Activated T-cell treated with anti-CD3 and anti-CD28 coated beads for 24 hours (primary cell): Measurements from ENCODE around the gene CAMTA1.

Experiments
- DNase-seq: peaks from one replicate; pipeline ENCODE4 v3.0.0-alpha.2; 2020; ENCODE audit warnings: low read depth

The CAMTA1 gene

DNA sequence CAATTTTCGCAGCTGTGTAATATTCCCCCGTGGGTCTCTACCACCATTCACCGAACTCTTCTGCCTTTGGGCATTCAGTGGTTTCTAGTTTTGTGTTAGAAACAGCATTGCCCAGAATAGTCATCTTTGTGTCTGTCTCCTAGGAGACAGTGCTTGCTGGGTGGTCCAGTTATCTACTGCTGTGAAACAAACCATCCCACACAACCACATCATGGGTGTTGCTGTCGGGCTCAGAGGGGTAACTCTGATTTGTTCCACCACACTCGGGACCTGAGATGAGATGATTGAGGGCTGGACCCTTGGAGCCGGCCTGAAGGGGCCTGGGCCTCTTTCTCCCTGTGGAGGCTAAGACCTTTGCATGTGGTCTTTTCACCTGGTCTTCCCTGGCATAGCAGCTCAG, 558.6 kb downstream of the CAMTA1 start:
- DNase-seq, result no peak

GRCh38 chr1:7344299-7344698, 559.0 kb downstream of the CAMTA1 start:
- no peak for DNase-seq

- DNase-seq, result no peak
Measured at GRCh38 chr1:7345516-7345915, 560.3 kb downstream of the CAMTA1 start.

DNA sequence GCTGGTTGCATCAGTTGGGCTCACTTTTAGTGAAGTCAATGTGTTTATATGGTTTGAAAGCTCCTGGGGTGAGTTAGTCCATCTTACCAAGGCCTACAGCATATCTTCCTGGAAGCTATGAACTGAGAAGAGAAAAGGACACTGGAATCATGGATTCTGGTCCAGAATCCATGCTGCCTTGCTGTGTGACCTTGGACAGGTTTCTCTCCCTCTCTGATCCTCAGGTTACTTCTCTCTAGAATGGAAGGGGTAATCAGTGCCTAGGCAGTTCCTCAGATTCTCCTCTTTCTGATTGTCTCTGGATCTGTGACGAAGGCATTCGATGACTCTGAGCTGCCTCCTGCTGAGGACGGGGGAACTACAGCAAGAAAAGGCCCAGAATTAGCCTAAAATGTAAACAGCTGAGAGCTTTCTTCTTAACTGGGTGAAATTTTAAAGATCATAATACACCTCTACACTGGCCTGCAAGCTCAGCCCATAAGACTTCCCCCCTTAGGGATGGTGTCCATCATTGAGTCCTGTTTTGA, 560.9 kb downstream of the CAMTA1 start:
- no peak for DNase-seq

DNA sequence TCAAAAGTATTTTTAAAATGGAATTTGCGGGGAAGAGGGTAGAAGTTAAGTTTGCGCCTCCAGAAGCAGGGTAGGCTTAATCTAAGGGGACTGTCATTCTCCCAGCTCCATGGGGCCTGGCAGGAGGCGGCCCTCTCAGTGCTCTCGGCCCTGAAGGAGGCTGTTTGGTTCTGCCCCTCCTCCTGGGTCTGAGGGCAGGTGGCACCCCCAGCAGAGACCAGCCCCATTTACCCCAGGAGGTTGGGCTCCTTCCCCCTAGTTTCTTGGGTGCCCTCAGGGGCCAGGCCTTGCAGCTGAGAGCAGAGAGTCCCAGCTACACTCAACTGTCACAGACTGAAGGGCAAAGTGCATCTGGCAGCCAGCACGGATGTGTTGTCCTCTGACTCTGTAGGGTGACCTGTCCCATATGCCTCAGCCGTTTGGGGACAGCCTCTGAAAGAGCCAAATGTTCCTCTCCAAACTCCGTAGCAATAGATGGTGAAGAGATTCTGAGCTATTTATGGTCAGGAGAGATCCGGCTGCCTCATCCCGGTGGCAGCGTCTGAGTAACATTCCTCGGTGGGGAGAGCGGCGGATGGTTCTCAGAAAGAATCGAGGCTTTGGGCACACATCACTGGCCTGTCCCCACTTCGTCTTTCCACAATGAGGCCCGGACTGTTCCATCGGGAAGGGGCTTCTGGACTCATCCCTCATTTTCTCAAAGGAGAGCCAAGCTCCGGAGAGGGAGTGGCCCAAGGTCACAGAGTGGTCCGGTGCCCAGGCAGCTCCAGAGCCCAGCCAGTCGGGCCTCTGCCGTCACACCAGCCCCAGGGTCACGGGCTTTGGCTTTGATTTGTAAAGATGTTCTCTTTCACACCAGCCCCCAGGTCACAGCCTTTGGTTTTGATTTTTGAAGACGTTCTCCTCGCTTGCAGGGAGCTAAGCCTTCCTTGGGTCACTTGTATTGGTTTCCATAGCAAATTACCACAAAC, 561.6 kb downstream of the CAMTA1 start:
- no peak for DNase-seq

- DNase-seq, result no peak
Measured at GRCh38 chr1:7348073-7348472, 562.8 kb downstream of the CAMTA1 start.

DNA sequence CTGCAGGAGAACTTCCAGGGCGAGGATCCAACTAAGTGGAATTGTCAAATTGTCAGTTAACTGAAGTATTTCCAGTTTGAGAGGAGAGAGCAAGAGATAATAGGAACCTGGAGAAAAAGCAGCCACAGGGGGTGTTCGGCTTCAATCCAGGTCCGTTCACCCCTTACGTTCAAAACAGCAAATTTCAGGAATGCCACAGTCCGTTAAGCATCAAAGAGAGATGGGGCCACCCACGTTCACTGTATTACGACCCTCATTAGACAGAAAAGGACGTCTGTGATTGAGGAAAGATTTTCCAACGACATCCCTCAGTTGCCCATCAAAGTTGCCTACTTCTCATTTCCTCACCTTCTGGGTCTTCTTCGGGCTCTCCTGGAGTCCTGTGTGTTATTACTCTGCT, 563.3 kb downstream of the CAMTA1 start:
- DNase-seq, result no peak

- DNase-seq, result no peak
Measured at GRCh38 chr1:7350804-7351203, 565.5 kb downstream of the CAMTA1 start.

DNA sequence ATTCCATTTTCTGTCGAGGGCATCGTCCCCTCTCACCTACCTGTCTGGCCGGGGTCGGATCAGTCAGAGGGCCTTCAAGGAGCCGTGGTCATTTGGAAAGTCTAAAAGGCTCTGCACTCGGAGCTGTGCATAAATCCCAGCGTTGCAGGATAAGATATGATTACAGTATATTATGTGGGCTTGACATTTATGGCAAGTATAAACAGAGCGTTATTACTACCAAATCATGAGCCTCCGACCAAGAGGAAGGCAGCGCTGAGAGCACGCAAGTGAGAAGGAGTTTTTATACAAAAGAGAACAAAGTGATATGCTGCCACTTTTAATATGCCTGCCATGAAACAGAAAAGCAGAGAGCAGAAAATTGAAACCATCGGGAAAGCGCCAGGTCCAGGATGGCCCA, 566.4 kb downstream of the CAMTA1 start:
- DNase-seq, result no peak

DNA sequence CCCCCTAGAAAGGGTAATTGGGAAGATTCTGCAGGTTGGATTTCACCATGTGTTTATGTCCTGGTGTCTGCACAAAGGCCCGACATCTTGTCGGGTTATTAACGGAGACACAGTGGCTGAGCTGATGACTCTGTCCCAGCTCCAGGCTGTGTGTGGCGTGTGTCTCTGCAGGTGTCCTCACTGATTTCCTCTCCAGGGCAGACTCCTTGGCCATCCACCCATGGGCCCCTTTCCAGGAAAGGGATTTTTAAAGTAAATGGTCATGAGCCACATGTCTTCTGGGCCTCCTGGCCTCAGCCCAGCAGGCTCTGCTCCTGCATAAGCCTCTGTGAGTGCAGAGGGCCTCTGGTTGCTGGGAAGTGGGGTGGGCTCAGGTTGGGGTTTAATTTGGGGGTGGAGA, 567.1 kb downstream of the CAMTA1 start:
- DNase-seq, result no peak

GRCh38 chr1:7352974-7353373, 567.7 kb downstream of the CAMTA1 start:
- DNase-seq, result no peak

DNA sequence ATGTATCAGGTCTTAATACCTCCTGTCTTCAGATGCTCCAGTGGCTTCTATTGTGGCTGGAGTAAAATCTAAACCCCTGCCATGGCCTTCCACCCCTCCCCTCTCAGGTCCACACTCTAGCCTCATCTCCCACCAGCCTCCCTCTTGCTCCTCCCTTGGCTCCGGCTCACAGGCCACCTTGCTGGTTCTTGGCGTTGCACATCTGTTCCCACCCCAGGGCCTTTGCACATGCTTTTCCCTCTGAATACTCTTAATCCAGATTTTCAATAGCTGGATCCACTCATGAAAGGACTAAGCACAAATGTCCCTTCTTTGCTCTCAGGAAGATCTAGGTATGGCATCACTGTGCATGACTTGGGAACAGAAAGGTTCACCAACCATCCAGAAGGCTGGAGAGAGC, 570.4 kb downstream of the CAMTA1 start:
- no peak for DNase-seq

DNA sequence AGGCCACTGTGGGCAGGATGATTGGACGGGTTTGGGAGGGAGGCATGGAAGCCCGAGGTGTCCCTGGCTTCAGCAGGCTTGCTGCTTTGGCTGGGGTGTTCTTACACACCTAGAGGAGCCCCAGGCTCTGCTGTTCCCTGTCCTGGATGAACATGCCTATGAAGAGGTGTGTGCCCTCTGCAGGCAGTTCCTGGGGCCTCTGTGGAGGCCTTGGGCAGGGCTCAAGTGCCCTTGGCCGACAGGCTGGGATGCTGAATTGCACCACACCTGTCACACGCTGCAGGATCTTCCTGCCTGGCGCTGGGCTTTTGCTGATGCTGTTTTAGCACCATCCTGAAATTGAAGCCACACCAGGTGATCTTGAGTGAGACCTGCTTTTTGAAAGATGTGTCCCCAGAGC, 570.8 kb downstream of the CAMTA1 start:
- DNase-seq, result no peak

DNA sequence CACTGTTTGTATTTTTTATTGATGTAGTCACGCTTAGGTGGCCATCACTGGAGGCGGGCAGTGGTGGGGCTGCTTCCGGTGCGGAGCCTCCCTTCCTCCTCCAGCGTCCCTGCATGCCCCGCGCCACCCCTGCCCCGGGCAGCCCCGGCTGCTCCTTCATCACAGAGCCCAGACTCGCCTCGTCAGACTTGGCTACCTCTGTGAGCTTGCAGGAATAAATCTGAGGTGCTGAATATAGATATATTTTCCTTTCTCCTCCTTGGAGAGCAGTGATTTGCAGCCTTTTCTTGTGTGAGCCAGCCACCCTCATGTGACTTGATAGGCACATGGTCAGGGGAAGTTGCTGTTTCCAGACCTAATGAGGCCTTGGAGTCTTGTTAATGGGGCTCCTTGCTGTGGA, 573.2 kb downstream of the CAMTA1 start:
- no peak for DNase-seq

DNA sequence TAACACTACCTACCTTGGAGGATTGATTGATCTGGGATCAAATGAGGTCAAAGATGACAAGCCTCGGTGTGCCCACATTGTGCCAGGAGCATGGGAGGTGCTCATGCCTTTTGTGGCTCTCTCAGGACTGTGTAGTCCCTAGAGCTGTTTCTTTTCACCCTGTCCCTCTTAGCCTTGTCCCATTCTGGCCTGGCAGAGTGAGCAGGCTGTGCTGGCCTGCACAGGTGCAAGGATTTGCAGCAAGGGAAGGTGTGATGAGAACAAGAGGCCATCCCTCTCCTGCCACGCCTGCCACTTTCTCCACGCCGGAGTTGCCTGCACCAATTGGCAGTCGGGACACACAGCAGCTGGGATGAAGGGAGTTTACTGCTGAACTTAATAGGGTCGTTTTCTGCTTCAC, 575.3 kb downstream of the CAMTA1 start:
- no peak for DNase-seq

- DNase-seq, result no peak
Measured at GRCh38 chr1:7362947-7363346, 577.7 kb downstream of the CAMTA1 start.

- DNase-seq, result no peak
Measured at GRCh38 chr1:7363450-7363849, 578.2 kb downstream of the CAMTA1 start.

DNA sequence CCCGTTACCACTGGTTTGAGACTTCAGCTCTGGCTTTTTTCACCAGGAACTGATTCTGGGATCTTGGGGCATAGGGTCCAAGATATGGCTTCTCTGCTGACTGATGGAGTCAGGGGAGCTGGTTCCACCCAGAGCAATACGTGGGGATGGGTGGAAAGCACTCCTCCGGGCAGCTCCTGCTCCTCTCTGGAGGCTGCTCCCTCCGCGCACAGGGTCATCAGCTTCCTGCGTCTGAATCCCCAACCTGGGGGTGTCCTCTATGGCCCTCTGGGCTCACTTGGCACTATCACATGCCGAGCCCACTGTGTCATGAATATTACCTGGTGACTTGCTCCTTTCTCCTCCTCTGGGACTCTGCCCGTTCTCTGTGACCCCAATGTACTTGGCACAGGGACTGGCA, 580.5 kb downstream of the CAMTA1 start:
- DNase-seq, result no peak

DNA sequence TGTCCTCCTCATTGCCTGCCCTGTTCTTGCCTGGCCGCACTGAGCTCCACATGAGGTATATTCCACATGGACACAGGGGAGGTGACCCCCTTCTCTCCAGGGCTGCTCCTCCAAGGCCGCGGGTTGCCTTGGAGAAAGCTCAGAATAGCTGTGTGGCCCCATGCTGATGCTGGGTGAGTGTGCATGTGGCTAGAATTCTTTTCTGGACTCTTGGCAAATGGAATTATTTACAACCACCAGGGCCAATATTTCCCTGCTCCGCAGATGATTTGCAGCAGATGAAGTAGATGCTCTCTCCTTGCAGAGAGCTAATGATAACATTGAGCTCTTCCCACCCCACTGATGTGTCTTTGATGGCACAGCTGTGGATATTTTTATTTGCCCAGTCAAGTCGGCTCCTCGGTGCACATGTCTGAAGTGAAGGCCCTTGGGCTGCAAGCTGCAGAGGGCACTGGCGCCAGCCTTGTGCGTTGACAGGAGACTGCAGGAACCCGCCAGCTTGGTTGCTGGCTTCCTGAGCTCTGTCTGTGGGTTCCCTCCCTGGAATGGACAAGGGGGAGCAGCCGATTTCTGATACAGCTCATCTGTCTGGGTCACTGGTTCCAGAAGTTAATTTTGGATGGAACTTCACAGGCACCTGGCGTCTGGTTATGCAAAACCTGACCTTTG, 581.2 kb downstream of the CAMTA1 start:
- no peak for DNase-seq

DNA sequence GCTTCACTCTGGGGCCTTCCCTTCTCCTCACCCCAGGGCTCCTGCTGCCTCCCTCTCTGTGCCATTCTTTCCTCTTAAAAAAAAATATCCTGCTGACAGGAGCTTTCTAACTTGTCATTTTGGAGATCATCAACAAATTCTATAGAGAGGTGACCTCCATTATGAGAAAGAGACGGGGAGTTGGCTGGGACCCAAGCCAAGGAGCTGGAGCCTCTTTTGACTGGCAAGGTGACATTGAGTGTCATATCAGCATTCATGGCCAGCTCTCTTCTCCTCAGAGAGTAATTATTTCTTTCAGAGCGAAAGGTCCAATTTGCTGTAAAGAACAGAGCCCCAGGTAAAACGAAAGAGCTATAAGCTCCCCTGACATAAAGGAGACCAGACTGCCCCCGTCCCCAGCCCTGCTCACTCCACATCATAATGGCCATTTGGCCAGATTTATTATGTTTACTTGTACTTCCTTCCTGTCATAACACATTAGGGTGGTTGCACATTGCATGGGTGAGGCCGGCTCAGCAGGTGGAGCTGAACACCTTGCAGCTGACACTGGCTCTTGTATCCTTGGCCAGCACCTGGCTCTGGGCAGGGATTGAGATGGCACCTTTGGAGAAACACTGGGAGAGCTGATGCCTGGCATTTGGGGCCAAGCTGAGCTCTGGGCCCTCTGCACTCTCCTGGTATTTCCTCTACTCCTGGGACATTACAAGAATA, 581.9 kb downstream of the CAMTA1 start:
- no peak for DNase-seq

GRCh38 chr1:7369866-7370265, 584.6 kb downstream of the CAMTA1 start:
- no peak for DNase-seq

DNA sequence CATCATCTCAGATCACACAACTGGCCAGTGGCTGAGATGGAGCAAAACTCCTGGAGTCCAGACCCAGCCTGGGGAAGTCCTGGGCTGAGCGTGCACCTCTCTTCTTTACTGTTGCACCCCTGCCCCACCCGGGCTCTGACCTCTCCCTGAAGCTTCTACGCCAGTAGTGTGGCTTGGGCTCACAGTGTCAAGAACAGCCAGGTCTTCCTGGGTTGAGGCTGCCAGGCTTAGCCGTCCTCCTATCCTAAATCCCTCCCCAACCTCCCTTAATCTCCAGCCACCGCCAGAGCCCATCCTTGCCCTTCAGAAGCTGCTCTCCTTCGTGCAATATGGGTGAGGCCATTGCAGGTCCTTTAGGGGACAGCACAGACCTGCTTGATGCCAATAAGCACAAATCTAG, 586.7 kb downstream of the CAMTA1 start:
- DNase-seq, result no peak
